Measurements from ENCODE around the gene GLI3.

DNA sequence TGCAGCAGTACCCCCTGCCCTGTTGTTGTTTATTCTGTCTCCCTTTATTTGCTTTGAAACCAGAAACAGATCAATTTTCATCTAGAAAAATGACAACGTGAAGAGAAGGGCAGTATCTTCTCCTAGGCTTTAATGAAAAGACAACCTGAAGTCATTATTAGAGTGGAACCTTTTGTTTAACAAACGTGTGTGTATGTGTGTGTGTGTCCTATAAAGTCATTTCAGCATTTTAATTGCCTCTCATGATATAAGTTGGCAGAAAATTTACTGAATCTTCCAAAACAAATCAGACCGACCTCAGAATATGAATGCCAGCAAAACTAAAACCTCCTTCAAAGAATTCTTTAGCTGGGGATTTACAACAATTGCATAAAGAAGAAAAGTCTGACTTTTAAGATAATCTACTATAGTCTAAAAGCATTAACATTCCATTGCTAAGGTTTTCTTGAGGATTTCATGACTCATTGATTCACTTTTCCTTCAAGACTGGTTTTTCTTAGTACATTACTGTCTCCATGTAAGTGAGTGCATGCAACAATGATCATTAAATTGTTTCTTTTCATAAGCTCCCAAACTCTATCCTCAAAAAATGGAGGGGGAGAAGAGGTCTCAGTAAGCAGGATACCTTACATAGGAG, 3.2 kb downstream of the GLI3 start:
- TF ChIP-seq, protein P1, sequence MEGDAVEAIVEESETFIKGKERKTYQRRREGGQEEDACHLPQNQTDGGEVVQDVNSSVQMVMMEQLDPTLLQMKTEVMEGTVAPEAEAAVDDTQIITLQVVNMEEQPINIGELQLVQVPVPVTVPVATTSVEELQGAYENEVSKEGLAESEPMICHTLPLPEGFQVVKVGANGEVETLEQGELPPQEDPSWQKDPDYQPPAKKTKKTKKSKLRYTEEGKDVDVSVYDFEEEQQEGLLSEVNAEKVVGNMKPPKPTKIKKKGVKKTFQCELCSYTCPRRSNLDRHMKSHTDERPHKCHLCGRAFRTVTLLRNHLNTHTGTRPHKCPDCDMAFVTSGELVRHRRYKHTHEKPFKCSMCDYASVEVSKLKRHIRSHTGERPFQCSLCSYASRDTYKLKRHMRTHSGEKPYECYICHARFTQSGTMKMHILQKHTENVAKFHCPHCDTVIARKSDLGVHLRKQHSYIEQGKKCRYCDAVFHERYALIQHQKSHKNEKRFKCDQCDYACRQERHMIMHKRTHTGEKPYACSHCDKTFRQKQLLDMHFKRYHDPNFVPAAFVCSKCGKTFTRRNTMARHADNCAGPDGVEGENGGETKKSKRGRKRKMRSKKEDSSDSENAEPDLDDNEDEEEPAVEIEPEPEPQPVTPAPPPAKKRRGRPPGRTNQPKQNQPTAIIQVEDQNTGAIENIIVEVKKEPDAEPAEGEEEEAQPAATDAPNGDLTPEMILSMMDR (IDR thresholded peaks at IDR 0.05) = no peak
- TF ChIP-seq CEBPB (IDR thresholded peaks at IDR 0.05) (no peak), NPAS2 (CRISPR knock-in tag; IDR thresholded peaks at IDR 0.05; ENCODE audit: borderline replicate concordance) (no peak), POLR2A (IDR thresholded peaks at IDR 0.05; ENCODE audit: low read length) (no peak), EP300 (IDR thresholded peaks at IDR 0.05) (no peak)
- TF ChIP-seq, protein P2, sequence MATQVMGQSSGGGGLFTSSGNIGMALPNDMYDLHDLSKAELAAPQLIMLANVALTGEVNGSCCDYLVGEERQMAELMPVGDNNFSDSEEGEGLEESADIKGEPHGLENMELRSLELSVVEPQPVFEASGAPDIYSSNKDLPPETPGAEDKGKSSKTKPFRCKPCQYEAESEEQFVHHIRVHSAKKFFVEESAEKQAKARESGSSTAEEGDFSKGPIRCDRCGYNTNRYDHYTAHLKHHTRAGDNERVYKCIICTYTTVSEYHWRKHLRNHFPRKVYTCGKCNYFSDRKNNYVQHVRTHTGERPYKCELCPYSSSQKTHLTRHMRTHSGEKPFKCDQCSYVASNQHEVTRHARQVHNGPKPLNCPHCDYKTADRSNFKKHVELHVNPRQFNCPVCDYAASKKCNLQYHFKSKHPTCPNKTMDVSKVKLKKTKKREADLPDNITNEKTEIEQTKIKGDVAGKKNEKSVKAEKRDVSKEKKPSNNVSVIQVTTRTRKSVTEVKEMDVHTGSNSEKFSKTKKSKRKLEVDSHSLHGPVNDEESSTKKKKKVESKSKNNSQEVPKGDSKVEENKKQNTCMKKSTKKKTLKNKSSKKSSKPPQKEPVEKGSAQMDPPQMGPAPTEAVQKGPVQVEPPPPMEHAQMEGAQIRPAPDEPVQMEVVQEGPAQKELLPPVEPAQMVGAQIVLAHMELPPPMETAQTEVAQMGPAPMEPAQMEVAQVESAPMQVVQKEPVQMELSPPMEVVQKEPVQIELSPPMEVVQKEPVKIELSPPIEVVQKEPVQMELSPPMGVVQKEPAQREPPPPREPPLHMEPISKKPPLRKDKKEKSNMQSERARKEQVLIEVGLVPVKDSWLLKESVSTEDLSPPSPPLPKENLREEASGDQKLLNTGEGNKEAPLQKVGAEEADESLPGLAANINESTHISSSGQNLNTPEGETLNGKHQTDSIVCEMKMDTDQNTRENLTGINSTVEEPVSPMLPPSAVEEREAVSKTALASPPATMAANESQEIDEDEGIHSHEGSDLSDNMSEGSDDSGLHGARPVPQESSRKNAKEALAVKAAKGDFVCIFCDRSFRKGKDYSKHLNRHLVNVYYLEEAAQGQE (IDR thresholded peaks at IDR 0.05) = no peak
- TF ChIP-seq, protein P3, sequence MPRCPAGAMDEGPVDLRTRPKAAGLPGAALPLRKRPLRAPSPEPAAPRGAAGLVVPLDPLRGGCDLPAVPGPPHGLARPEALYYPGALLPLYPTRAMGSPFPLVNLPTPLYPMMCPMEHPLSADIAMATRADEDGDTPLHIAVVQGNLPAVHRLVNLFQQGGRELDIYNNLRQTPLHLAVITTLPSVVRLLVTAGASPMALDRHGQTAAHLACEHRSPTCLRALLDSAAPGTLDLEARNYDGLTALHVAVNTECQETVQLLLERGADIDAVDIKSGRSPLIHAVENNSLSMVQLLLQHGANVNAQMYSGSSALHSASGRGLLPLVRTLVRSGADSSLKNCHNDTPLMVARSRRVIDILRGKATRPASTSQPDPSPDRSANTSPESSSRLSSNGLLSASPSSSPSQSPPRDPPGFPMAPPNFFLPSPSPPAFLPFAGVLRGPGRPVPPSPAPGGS (IDR thresholded peaks at IDR 0.05) = no peak
